ENCODE results near the gene ARHGAP28.

ARHGAP28 gene

DNA sequence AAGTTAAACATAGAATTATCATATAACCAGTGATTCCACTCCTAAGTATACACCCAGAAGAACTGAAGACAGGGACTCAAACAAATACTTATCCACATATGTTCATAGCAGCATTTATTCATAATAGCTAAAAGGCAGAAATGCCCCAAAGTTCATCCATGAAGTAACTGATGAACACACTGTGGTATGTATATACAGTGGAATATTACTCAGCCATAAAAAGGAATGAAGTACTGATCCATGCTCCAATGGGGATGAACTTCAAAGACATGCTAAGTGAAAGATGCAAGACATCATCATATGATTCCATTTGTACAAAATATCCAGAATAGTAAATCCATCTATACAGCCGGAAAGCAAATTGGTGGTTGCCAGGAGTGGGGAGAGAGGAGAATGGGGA is 230.6 kb downstream of the ARHGAP28 start:
- H3K4me3 ChIP-seq (ENCODE audit: low read length), result no peak overlapping the region
- no peak for TF ChIP-seq ZNF274 (IDR thresholded peaks at IDR 0.05; ENCODE audit: low read depth, low read length)

DNA sequence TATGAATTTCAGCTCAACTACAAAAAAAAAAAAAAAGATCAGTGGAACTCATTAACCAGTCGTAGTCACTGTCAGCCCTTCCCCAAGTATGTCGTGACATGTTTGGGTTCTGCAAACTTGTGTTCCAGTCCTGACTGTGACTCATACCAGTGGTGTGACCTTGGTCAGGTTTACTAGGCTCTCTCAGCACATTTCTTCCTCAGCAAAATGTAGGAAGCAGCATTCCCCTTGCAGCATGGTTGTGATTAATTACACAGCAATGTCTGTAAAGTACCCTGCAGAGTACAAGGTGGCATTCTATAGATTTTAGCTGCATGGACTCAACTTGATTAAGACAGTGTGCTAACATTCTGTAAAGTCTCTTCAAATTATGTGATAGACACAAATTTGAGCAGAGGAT is 231.1 kb downstream of the ARHGAP28 start:
- no peak for TF ChIP-seq ZNF274 (IDR thresholded peaks at IDR 0.05; ENCODE audit: low read depth, low read length)
- no peak overlapping the region for H3K4me3 ChIP-seq (ENCODE audit: low read length)

DNA sequence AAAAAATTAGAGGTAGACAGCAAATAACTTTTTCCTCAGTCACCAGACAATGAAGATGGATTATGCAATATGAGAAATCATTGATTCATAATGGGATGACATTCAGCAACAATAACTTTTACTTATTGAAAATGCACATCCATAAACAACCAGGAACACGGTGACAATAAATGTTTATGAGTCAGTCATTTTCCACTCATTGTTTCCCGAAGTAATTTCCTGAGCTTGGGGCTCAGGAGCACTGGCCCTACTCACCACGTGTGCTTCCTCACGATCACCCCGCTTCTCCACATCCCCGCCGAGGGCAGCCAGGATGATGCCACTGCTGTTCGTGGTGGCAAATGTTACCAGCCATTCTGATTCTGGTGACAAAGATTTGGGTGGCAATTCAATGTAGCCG is 231.8 kb downstream of the ARHGAP28 start:
- TF ChIP-seq ZNF274 (IDR thresholded peaks at IDR 0.05; ENCODE audit: low read depth, low read length), result no peak

DNA sequence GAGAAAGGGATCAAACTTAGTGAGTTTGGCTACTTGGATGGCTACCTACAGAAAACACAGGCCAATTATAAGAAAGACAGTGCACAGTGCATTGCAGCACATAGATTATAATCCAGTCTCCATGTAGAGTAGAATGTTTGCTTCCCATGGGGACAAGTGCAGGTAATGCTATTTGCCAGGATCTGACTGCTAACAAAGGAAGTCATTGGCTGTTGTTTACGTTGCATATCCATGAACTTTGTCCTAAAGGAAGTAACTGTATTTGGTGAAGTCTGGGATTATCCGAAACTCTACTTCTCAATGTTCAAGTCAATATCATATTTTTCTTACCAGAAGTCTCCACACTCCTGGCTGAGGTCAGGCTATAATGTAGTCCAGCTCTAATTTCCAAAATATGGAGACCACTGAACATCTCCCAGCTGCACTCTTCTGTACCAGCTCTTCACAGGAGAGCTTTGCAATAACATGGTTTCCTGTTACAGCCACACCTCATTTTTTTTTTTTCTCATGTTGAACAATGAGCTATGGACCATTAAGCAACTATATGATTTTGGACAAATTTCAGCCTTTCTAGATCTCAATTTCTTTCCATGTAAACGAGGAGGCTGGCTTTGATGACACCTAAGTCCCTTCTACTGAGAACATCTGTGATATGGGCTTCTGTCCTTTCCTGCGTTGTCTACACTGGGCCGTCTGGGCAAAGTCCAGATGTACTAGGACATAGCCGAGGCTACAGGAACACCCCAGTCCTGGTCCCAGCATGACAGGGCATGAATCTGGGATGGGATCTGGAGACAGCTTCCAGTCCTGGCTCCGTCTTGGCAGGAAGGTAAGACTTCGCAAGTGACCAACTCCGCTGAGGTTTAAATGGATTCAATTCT is 233.3 kb downstream of the ARHGAP28 start:
- TF ChIP-seq ZNF274 (IDR thresholded peaks at IDR 0.05; ENCODE audit: low read depth, low read length), result no peak

More for the DNA sequence above, 231.8 kb downstream of the ARHGAP28 start:
- no peak overlapping the region for H3K4me3 ChIP-seq (ENCODE audit: low read length)

GRCh38 chr18:6963452-6964097 is 234.1 kb downstream of the ARHGAP28 start:
- TF ChIP-seq ZNF274 (IDR thresholded peaks at IDR 0.05; ENCODE audit: low read depth, low read length), result no peak
- no peak overlapping the region for H3K4me3 ChIP-seq (ENCODE audit: low read length)

More for the DNA sequence above, 233.3 kb downstream of the ARHGAP28 start:
- no peak overlapping the region for H3K4me3 ChIP-seq (ENCODE audit: low read length)
